GM19238 (cell line): Measurements from ENCODE around the gene ANO4.

Experiments used
- DNase-seq: peaks from one replicate; pipeline ENCODE4 v3.0.0; 2011; ENCODE audit warnings: low spot score; ENCODE audit not compliant: insufficient read length

Gene ANO4

GRCh38 chr12:100794441-100795173 lies at the start of gene ANO4:
Gene ANO4 (plus strand): TSS chr12:100794776. CDS start chr12:100901786, 107,010 bp downstream.
- DNase-seq: no peak

- no peak for DNase-seq
Observed at GRCh38 chr12:100745378-100746071, 49.1 kb upstream of the ANO4 start.

- DNase-seq: no peak
Observed at GRCh38 chr12:100752841-100753240, 41.7 kb upstream of the ANO4 start.

DNA sequence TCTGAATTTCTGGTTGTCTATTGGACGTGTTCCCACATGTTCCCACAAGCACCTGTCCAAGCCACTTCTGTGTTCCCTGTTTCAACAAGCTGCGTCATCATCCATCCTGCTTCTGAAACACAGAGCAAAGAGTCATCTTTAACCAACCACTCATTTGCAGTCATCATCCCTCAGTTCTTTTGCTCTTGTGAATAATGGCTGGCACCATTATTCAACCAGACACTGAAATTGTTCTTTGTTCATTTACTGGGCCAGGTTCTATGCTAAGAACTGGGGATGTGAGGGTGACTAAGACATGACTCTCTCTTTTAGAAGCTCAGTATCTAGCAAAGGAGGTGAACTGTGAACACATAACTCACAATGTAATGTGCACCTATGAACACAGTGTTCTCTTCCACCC lies 40.7 kb upstream of the ANO4 start:
- DNase-seq: no peak

DNA sequence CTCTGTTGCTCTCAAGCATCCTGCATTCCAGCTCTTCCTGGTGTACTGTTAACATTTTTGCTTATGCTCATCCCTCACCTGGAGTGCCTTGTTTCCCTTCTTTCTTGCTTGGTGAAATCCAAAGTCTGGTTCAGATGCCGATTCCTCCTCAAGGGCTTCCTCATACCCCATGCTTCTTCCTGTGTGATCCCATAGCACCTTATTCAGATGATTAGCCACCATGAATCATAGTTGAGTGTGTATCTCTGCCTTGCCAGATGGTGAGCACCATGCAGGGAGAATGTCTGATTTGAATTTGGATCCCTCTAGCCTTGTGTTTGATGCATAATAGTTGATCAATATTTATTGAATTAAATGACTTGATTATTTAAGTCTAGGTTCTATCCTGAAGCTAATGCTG lies 39.4 kb upstream of the ANO4 start:
- DNase-seq: no peak

- DNase-seq: no peak
Observed at GRCh38 chr12:100758083-100758482, 36.5 kb upstream of the ANO4 start.

DNA sequence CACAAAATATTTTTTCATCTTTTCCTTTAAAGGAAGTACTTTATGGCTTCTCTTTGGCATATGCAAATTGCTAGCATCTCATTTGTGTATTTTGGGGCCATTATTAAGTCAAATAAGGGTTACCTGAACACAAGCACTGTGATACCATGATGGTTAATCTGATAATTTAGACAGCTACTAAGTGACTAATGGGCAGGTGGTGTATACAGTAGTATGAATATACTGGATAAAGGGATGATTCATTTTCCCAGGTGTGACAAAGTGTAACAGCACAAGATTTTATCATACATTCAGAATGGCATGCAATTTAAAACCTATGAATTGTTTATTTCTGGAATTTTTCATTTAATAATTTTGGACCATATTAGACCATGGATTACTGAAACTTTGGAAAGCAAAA lies 27.2 kb upstream of the ANO4 start:
- no peak for DNase-seq

- DNase-seq: no peak
Observed at GRCh38 chr12:100767950-100768349, 26.6 kb upstream of the ANO4 start.

DNA sequence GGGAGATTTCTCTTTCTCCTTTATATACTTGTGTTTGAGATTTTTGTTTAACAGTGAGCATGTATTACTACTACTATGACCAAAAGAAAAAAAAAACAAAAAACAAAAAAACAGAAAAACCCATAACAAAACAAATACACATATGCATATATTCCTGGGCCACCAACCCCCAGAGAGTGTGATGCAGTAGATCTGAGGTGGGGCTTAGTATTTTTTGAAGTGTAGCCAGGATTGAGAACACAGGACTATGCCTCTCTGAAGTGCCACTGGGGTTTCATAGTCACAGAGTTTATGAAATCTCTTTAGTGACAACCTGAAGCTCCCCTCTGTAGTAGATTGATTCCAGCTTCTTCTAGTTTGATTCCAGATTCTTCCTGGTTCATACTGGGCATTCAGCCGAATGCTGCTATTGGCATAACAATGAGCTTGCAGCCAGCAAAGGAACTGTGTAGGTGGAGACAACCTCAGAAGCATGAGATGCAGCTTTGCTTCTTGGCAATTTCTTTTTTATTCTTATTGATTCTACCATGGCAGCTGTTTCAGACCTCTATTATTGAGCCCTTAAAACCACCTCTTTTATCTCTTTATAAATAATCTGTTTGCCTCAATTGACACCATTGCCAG lies 15.5 kb upstream of the ANO4 start:
- no peak for DNase-seq

DNA sequence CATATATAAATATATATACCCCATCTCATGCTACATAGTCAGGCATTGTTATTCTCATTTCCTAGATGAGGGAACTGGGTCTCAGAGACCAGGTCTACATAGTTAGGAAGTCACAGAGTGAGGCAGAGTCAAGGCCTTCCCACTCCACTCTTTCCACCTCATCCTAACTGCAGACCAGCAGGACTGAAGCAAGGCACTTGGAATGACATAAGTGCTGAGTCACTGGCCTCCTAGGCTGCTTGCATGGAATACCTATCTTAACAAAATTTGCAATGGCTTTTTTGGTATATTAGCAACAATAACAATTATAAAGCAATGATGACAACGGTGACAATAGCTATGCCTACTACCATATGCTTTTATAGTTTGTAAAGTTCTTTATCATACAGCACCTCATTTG lies 5.4 kb upstream of the ANO4 start:
- DNase-seq: no peak

- DNase-seq: no peak
Observed at GRCh38 chr12:100789975-100790374, 4.6 kb upstream of the ANO4 start.

GRCh38 chr12:100790552-100790951 lies 4.0 kb upstream of the ANO4 start:
- DNase-seq: no peak

DNA sequence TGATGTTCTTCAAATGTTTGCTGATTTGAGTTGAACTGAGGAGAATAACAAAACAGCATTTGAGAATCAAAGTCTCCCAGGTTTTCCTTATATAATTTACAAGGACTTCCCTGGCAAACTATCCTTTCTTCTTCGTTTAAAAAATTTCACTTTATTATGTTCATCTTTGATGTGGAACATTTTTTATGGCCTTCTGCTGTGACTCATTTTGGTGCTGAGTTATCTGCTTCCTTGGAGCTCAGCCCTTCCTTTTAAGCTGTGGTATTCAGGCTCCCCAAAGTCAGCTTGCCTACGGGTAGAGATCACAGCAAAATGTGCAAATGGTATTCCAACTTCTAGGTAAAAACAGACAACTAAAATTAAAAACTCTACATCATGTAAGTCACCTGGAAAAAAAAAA lies 1.4 kb upstream of the ANO4 start:
- no peak for DNase-seq

GRCh38 chr12:100795174-100795799 lies 711 bp downstream of the ANO4 start:
- DNase-seq: no peak

DNA sequence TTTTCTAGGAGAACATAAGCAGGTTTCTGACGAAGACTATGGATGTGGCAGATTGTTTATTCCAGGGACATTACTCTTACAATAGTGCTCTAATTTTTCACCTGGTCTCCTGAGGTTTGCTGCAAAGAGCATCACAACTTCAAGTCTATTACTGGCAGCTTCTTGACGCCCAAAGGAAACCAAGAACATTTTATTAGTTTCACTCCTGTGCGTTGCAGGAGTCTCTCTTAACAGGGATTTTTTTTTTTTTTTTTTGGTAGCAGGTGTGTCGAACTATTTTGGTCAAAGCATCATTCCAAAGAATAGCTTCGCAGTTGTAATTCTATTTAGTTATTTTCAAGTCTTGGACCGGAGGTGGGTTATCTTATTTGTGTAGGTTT lies 1.2 kb downstream of the ANO4 start:
- no peak for DNase-seq

DNA sequence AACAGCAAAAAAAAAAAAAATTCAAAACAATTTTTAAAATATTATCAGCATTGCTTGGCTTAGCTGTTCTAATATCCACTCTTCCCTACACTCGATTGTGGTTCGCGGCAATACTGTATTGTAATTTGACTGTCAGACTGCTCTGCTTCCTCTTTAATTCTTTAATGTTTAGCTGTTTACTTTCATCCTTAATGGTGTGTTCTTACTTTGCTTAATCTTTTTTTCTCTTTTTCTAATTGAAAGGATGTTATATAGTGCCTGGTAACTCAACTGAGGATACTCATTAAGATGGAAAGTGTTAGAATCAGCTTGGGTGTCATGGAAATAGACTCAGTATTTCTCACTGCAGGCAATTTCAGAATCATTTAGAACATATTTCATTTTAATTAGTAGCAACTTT lies 2.0 kb downstream of the ANO4 start:
- DNase-seq: no peak

GRCh38 chr12:100797246-100797645 lies 2.7 kb downstream of the ANO4 start:
- DNase-seq: no peak

DNA sequence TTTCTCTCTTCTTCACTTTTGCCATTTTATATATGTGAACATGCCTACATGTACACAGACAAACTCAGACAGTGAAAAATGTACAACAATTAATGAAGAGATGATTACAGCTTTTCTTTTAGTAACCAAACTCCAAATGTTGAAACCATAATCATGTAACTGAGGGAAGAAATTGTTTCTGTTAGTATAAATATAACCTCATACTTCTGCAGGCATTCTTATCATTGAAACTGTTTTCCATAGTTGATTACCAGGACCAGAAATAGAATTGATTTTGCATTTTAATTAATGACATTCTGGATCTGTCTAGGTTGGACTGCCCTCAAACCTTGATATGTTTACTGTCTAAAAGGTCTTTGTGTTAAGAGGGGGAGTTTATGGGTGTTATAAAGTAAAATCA lies 3.2 kb downstream of the ANO4 start:
- DNase-seq: no peak

DNA sequence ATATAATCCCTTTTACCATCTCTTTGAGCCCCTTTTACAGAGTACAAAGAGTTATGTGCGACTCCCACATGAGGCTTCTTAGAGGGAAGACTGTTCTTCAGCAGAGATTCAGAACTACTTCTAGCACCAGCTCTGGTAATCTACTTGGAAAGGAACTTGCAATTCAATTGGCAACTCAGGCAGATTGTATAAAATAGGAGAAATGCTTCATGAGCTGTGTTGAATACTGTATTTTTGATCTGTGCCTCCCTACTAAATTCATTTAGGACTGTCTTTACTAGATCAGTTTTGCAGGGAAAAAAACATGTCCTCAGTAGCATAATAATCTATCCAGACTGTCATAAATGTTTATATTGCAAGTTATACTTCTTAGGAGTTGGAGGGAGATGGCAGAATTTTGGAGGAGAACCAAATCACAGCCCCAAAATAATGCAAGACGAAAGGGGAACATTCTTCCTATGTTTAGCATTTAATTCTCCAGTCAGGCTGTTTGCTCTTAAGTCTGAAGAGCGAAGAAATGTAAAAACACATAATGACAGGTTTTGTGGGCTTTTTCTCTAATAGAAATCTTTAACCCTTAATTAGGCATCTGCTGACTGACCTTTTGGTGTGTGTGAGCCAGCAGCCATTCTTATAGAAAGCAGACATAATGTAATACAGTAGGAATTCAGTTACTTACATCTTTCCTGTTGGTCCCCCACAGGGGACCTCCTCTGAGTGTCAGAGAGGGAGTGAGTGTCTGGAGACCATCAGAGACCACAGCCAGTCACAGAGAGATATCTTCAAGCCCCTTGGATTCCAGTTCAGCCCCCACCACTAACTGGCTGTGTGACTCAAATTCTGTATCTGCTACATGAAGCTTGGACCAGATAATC lies 3.9 kb downstream of the ANO4 start:
- no peak for DNase-seq

GRCh38 chr12:100799770-100800169 lies 5.2 kb downstream of the ANO4 start:
- DNase-seq: no peak

GRCh38 chr12:100800723-100801122 lies 6.1 kb downstream of the ANO4 start:
- no peak for DNase-seq
